Spinal cord (tissue), 10 donors: ENCODE measurements around the gene SDC1. TPM values are rescaled to one million over a fixed set of nuclear protein-coding genes. Genes with fewer than 3 reads are reported as not detected.
A peak's percentile ranks its signal among the peaks of the same experiment; 100 is the strongest.
"Not testable (repeated sequence)": the region's sequence is repeated elsewhere in the genome, so short reads cannot be mapped to it uniquely, and the experiment has no call there.

Source experiments
- DNase-seq, 6 donors: peaks; one replicate each; pipeline versions ENCODE4 v3.0.0 to v3.0.0-alpha.2; 2013 to 2015; ENCODE audit warnings: low spot score in 6 of 6, low read depth in 4 of 6
- H3K27ac ChIP-seq: one replicate; pipeline ENCODE4 v1.5.1; 2013; ENCODE audit warnings: low read depth, low read length, control low read depth
- H3K27me3 ChIP-seq: one replicate; pipeline ENCODE4 v1.6.1; 2013; ENCODE audit warnings: low read length; ENCODE audit not compliant: control insufficient read depth, insufficient read depth
- H3K36me3 ChIP-seq: one replicate; pipeline ENCODE4 v1.6.1; 2013; ENCODE audit warnings: low read length; ENCODE audit not compliant: control insufficient read depth, insufficient read depth
- H3K4me1 ChIP-seq: one replicate; pipeline ENCODE4 v1.6.1; 2013; ENCODE audit warnings: low read length; ENCODE audit not compliant: control insufficient read depth, insufficient read depth
- H3K4me3 ChIP-seq: one replicate; pipeline ENCODE4 v1.5.1; 2013; ENCODE audit warnings: low read depth, low read length, control low read depth
- H3K9me3 ChIP-seq: one replicate; pipeline ENCODE4 v1.6.1; 2013; ENCODE audit warnings: low read length; ENCODE audit not compliant: control insufficient read depth, insufficient read depth
- WGBS: methylation state at CpG from one replicate; pipeline ENCODE4 v1.1.5; 2013; ENCODE audit warnings: missing lambda C conversion rate; ENCODE audit not compliant: insufficient coverage; 5-methylcytosine and 5-hydroxymethylcytosine counted together
- polyA plus RNA-seq, 2 donors: library from polyadenylated mRNA; unstranded; fragments of 120-200 nt; gene quantifications; one replicate each; pipeline ENCODE4 v1.2.1, GENCODE V29; 2013; ENCODE audit not compliant: insufficient read length in 2 of 2
- total RNA-seq, 2 donors: library from RNA; depleted of rRNA in 1 of 2; stranded (reverse); fragments of 120-200 nt in 1 of 2; fragments of >200 nt in 1 of 2; gene quantifications; one replicate each; pipeline versions ENCODE4 v1.2.3 to v1.2.4, GENCODE V29; 2013 to 2014
- donor health status: healthy.

SDC1 gene
- total and polyA plus RNA-seq, 4 donors: 4.7 to 21.0 (median 9.3) TPM

- no peak overlapping the region for H3K27ac ChIP-seq
- WGBS: 97% methylated on average over 23 of the region's 26 CpGs
- peaks cover 37% of the 10 kb centered on the region for H3K36me3 ChIP-seq
- H3K4me3 ChIP-seq: no peak overlapping the region
- H3K9me3 ChIP-seq: no peaks in the 10 kb centered on the region
- peaks cover 9% of the 10 kb centered on the region for H3K4me1 ChIP-seq
- no peaks in the 10 kb centered on the region for H3K27me3 ChIP-seq
- no peak for DNase-seq
Observed at GRCh38 chr2:20200697-20201555, 24.0 kb downstream of the SDC1 start.

DNA sequence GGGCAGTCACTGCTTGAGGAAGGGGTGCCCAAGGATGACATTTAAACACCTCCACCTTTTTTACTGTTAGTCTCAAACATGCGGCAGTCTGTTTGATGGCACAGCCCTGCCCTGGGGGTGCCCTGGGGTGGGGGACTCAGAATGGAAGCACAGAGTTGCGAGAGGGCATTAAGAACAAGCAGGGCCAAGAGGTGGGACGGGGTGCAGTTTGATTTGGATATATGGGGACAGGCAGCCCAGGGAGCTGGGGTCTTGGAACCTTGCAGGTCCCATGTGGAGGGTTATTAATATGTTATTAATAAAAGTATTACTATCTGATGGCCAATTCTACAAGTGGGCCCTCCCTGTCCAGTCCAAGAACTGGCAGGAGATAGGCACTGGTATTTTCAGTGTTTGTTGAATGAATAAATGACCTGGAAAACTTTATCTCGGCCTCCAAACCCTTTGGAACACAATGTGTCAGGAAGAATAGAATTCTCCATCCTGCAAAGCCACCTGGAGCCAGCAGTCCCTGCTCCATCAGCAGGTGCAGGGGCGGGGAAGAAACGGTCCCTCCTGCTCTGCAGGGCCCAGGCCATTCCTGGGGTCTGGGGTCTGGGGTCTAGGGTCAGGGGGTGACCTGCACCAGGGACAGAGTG lies 25.2 kb downstream of the SDC1 start:
- WGBS: 87% methylated on average over 4 of the region's 6 CpGs

DNA sequence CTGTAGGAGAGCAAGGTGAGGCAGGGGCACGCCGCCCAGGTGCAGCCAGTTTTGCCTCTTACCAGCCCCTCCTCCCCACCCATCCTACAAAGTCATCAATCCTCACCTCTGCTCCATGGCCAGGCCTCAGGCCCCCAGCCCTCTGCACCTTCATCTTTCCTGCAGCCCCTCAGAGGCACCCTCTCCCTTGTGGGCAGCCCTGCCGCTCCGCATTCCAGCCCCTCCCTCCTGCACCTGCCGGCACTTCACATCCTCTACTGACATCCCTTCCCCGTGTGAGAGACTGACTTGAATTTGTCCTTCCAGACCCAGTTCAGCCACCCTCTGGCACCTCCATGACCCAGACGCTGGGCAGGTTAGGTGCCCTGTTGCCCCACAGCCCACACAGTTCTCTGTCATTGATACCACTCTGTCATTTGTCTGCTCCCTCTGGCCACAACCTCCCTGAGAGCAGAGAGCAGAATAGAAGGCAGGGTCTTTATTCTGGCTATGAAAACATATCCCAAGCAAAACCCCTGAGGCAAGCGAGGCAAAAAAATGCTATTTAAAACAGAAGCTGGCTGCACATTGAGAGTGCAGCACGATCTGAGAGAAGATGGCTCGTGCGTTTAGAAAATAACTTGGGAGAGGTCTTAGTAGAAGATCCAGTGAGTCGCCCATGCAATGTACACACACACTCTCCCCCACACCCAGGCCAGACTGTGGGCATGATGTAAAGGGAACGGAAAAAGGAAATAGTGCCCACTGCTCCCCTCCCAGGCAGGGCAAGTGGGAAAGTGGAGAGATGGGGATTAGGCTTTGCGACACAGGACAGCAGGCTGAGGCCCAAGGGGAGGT lies 25.9 kb downstream of the SDC1 start:
- Histone ChIP-seq H3K4me3 (no peak overlapping the region), H3K27me3 (no peaks in the 10 kb centered on the region), H3K36me3 (peaks cover 32% of the 10 kb centered on the region), H3K27ac (no peak overlapping the region), H3K9me3 (no peaks in the 10 kb centered on the region), H3K4me1 (peaks cover 9% of the 10 kb centered on the region)
- WGBS: 72% methylated on average over 8 of the region's 14 CpGs
- no peak for DNase-seq

More for the DNA sequence above, 25.2 kb downstream of the SDC1 start:
- DNase-seq: no peak
- H3K27me3 ChIP-seq: no peaks in the 10 kb centered on the region
- no peak overlapping the region for H3K4me3 ChIP-seq
- no peak overlapping the region for H3K27ac ChIP-seq
- no peaks in the 10 kb centered on the region for H3K9me3 ChIP-seq
- H3K4me1 ChIP-seq: peaks cover 9% of the 10 kb centered on the region
- peaks cover 34% of the 10 kb centered on the region for H3K36me3 ChIP-seq

DNA sequence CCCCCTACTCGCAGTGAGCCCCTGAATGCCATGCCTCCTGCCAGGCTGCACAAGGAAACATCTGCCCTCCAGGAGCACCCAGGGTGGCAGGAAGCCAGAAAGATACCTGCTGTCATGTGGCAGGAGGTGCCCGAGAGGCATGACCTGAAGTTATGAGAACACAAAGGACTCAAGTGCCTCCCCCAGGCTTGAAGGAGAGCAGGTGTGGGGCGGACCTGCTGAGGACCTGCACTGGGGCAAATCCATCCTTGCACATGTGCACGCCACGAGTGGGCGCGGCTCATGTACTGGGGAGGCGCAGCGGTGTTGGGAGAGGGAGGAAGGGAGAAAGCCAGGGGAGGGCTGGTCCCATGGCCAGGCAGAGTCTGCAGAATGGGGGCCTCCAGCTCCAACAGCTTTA lies 26.9 kb downstream of the SDC1 start:
- no peak overlapping the region for H3K27ac ChIP-seq
- H3K27me3 ChIP-seq: no peaks in the 10 kb centered on the region
- H3K4me1 ChIP-seq: peaks cover 9% of the 10 kb centered on the region
- H3K4me3 ChIP-seq: no peak overlapping the region
- peaks cover 22% of the 10 kb centered on the region for H3K36me3 ChIP-seq
- H3K9me3 ChIP-seq: no peaks in the 10 kb centered on the region
- no peak for DNase-seq
- 96% methylated on average over 9 of the region's 9 CpGs for WGBS

- WGBS: 0% methylated on average over 2 of the region's 9 CpGs
- H3K4me3 ChIP-seq: no peak overlapping the region
- DNase-seq: no peak
- H3K27me3 ChIP-seq: no peaks in the 10 kb centered on the region
- H3K4me1 ChIP-seq: peaks cover 9% of the 10 kb centered on the region
- no peaks in the 10 kb centered on the region for H3K9me3 ChIP-seq
- H3K36me3 ChIP-seq: peaks cover 14% of the 10 kb centered on the region
- no peak overlapping the region for H3K27ac ChIP-seq
Observed at GRCh38 chr2:20197192-20197591, 27.7 kb downstream of the SDC1 start.

DNA sequence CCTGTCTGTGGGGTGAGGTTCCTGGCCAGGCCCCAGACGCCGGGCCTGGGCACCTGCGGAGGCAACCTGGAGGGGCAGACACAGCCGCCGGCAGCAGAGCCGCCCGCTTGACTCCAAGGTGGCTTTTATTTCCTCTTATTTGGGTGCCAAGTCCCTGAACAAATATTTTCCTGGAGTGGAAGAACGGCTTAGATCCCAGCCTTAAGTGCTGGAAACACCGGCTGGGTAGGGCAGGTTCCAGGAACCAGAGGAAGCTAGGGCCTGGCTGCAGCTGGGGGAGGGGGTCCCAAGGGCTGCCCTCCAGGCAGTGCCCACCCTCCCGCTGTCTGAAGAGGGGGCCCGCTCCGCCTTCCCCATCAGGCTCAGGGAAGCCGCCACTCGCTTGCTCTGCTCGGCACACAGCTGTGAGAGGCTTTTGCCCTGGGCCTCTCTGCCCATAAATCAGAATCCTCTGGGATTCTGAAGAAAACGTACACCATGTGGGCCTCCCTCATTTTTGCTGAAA lies 28.2 kb downstream of the SDC1 start:
- DNase-seq: peak in 2 of 6 donors; percentile 10 to 66
- Histone ChIP-seq H3K4me3 (no peak overlapping the region), H3K27me3 (no peaks in the 10 kb centered on the region), H3K36me3 (peaks cover 11% of the 10 kb centered on the region), H3K9me3 (no peaks in the 10 kb centered on the region), H3K27ac (no peak overlapping the region), H3K4me1 (peaks cover 12% of the 10 kb centered on the region)
- 31% methylated on average over 15 of the region's 16 CpGs for WGBS

DNA sequence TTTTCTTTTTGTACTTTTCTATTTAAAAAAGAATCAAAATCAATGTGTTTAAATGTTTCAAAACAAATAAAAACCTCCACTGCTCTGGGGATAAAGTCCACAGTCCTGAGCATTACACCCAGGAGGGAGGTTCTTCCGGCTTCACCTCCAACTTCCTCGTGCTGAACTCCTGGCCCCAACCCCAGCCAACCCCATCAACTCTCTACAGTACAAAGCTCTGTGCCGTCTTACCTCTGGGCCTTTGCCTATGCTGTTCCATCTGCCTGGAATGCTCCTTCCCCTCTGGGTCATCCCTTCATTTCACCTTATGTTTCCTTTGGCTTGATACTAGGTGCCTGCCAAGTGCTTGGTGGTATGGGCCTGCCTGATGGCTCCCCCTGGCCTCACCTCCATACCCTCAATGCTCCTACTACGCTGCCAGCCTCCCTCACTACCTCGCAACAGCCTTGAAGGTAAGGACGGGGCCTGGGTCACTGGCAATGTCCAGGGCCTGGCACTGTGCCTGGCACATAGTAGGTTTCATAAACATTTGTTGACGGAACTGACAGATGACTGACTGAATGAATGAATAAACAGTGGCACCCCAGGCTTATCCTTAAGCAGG lies 28.8 kb downstream of the SDC1 start:
- H3K27ac ChIP-seq: no peak overlapping the region
- DNase-seq: no peak
- H3K4me3 ChIP-seq: no peak overlapping the region
- peaks cover 8% of the 10 kb centered on the region for H3K36me3 ChIP-seq
- peaks cover 17% of the 10 kb centered on the region for H3K4me1 ChIP-seq
- H3K27me3 ChIP-seq: no peaks in the 10 kb centered on the region
- WGBS: 89% methylated on average over 5 of the region's 7 CpGs
- no peaks in the 10 kb centered on the region for H3K9me3 ChIP-seq

GRCh38 chr2:20195431-20196033 lies 29.4 kb downstream of the SDC1 start:
- H3K4me3 ChIP-seq: no peak overlapping the region
- peaks cover 18% of the 10 kb centered on the region for H3K4me1 ChIP-seq
- 85% methylated on average over 6 of the region's 12 CpGs for WGBS
- no peaks in the 10 kb centered on the region for H3K9me3 ChIP-seq
- H3K36me3 ChIP-seq: peaks cover 2% of the 10 kb centered on the region
- DNase-seq: no peak
- no peaks in the 10 kb centered on the region for H3K27me3 ChIP-seq
- H3K27ac ChIP-seq: no peak overlapping the region

GRCh38 chr2:20195016-20195411 lies 29.9 kb downstream of the SDC1 start:
- not testable (repeated sequence) for DNase-seq, H3K4me3 ChIP-seq, H3K36me3 ChIP-seq, H3K27me3 ChIP-seq, H3K9me3 ChIP-seq, H3K27ac ChIP-seq
- 100% methylated on average over 3 of the region's 8 CpGs for WGBS
- H3K4me1 ChIP-seq: peaks cover 18% of the 10 kb centered on the region
